H1 (cell line): Measurements from ENCODE around the gene ENTPD6. TPM values are rescaled to one million over a fixed set of nuclear protein-coding genes. Genes with fewer than 3 reads are reported as not detected.

ENCODE experiments used
- CTCF ChIA-PET: fragments of 300-600 bp; sonication (Branson Sonifier 250); formaldehyde crosslinking; loops from one replicate; lab custom pipeline; 2021; ENCODE audit not compliant: partially characterized antibody; lab: Charles Lee
- POLR2A ChIA-PET: fragments of 300-600 bp; sonication (Branson Sonifier 250); formaldehyde crosslinking; loops from one replicate; lab custom pipeline; 2021; ENCODE audit warnings: inconsistent platforms; ENCODE audit not compliant: partially characterized antibody; lab: Charles Lee
- DNase-seq, 2 experiments: peaks; one replicate each; pipeline versions ENCODE4 v3.0.0 to v3.0.0-alpha.2; 2010 to 2022; ENCODE audit warnings: low spot score in 2 of 2, low read depth in 1 of 2, mixed read lengths in 1 of 2
- FAIRE-seq: peaks from 2 replicates; lab custom pipeline; 2011; peaks lifted over from hg19 to GRCh38; lab: Jason Lieb, UNC
- H2AFZ ChIP-seq: 2 replicates; pipeline ENCODE4 v1.8.1; 2012; ENCODE audit warnings: low read length, inconsistent platforms
- H2AK5ac ChIP-seq: 2 replicates; pipeline ENCODE4 v1.6.1; 2013; ENCODE audit warnings: low read depth, low read length
- H2BK120ac ChIP-seq: replicated peaks from 2 replicates; pipeline ENCODE3; 2013; ENCODE audit warnings: low read depth, low read length, inconsistent platforms
- H2BK12ac ChIP-seq: 2 replicates; pipeline ENCODE4 v1.6.1; 2013; ENCODE audit warnings: low read depth, low read length
- H2BK15ac ChIP-seq: 2 replicates; pipeline ENCODE4 v1.6.1; 2013; ENCODE audit warnings: low read length
- H2BK20ac ChIP-seq: 2 replicates; pipeline ENCODE4 v1.6.1; 2013; ENCODE audit warnings: low read length
- H2BK5ac ChIP-seq: 2 replicates; pipeline ENCODE4 v1.6.1; 2013; ENCODE audit warnings: low read depth, low read length
- H3K14ac ChIP-seq: 2 replicates; pipeline ENCODE4 v1.6.1; 2013; ENCODE audit warnings: inconsistent platforms; ENCODE audit not compliant: insufficient read length
- H3K18ac ChIP-seq: 2 replicates; pipeline ENCODE4 v1.6.1; 2013; ENCODE audit warnings: low read length; ENCODE audit errors: extremely low read depth
- H3K23ac ChIP-seq: 2 replicates; pipeline ENCODE4 v1.6.1; 2013; ENCODE audit warnings: inconsistent platforms; ENCODE audit not compliant: insufficient read length
- H3K23me2 ChIP-seq: 2 replicates; pipeline ENCODE4 v1.6.1; 2013; ENCODE audit warnings: low read depth, low read length
- H3K27ac ChIP-seq: 2 replicates; pipeline ENCODE4 v1.6.1; 2011; ENCODE audit warnings: low read depth, low read length, inconsistent platforms
- H3K27me3 ChIP-seq, 4 experiments: replicated peaks in 1 of 4; 1 replicate in 1 of 4; 2 replicates in 3 of 4; pipeline versions ENCODE4 v1.6.1 to v1.8.1; 2011 to 2013; ENCODE audit warnings: low read length in 3 of 4, mild to moderate bottlenecking in 3 of 4, inconsistent platforms in 2 of 4, mixed read lengths in 2 of 4, moderate library complexity in 1 of 4; ENCODE audit not compliant: control insufficient read depth in 3 of 4, insufficient read depth in 3 of 4; ENCODE audit errors: extremely low read depth in 1 of 4
- H3K36me3 ChIP-seq, 4 experiments: 2 replicates each; pipeline versions ENCODE4 v1.6.1 to v1.8.1; 2011 to 2013; ENCODE audit warnings: mild to moderate bottlenecking in 4 of 4, low read length in 3 of 4, moderate library complexity in 2 of 4, control low read depth in 1 of 4, inconsistent platforms in 1 of 4; ENCODE audit not compliant: insufficient read depth in 4 of 4, control insufficient read depth in 2 of 4
- H3K4ac ChIP-seq: replicated peaks from 2 replicates; pipeline ENCODE3; 2013; ENCODE audit warnings: low read length, low read depth, mixed read lengths, inconsistent platforms; ENCODE audit not compliant: insufficient read length
- H3K4me1 ChIP-seq, 4 experiments: replicated peaks in 1 of 4; 1 replicate in 1 of 4; 2 replicates in 3 of 4; pipeline versions ENCODE4 v1.6.1 to v1.8.1; 2011 to 2013; ENCODE audit warnings: low read length in 3 of 4, inconsistent platforms in 2 of 4, mixed read lengths in 1 of 4; ENCODE audit not compliant: insufficient read depth in 4 of 4, control insufficient read depth in 3 of 4
- H3K4me2 ChIP-seq, 2 experiments: 2 replicates each; pipeline versions ENCODE4 v1.6.1 to v1.8.1; 2011 to 2013; ENCODE audit warnings: low read depth in 2 of 2, low read length in 2 of 2, control low read depth in 1 of 2, inconsistent platforms in 1 of 2, mild to moderate bottlenecking in 1 of 2; ENCODE audit not compliant: insufficient read depth in 1 of 2
- H3K4me3 ChIP-seq, 4 experiments: fragments of 200-600, 300-600 bp in 1 of 4; sonication (generic), shearing (Covaris generic), sonication (Bioruptor Twin) in 1 of 4; 2 replicates each; pipeline versions ENCODE4 v1.5.1 to v1.8.1; 2011 to 2016; ENCODE audit warnings: low read length in 4 of 4, low read depth in 3 of 4, control low read depth in 2 of 4, inconsistent platforms in 2 of 4, mild to moderate bottlenecking in 2 of 4, mixed read lengths in 1 of 4, moderate library complexity in 1 of 4; ENCODE audit not compliant: insufficient read depth in 2 of 4; ENCODE audit errors: extremely low read depth in 1 of 4
- H3K56ac ChIP-seq: replicated peaks from 2 replicates; pipeline ENCODE3; 2013; ENCODE audit warnings: low read depth, mild to moderate bottlenecking, mixed read lengths, low read length, inconsistent platforms; ENCODE audit not compliant: insufficient read length
- H3K79me1 ChIP-seq: 2 replicates; pipeline ENCODE4 v1.6.1; 2013; ENCODE audit warnings: low read depth, low read length, control low read depth
- H3K79me2 ChIP-seq, 2 experiments: 2 replicates each; pipeline versions ENCODE4 v1.6.1 to v1.8.1; 2012 to 2013; ENCODE audit warnings: low read length in 2 of 2, mild to moderate bottlenecking in 2 of 2, inconsistent platforms in 1 of 2; ENCODE audit not compliant: insufficient read depth in 2 of 2, control insufficient read depth in 1 of 2
- H3K9ac ChIP-seq, 4 experiments: replicated peaks in 1 of 4; 1 replicate in 1 of 4; 2 replicates in 3 of 4; pipeline versions ENCODE4 v1.6.1 to v1.8.1; 2011 to 2013; ENCODE audit warnings: low read depth in 3 of 4, low read length in 3 of 4, control low read depth in 2 of 4, mild to moderate bottlenecking in 2 of 4, moderate library complexity in 2 of 4, inconsistent platforms in 1 of 4; ENCODE audit errors: extremely low read depth in 1 of 4
- H3K9me3 ChIP-seq, 2 experiments: 2 replicates each; pipeline versions ENCODE4 v1.6.1 to v1.8.1; 2012 to 2013; ENCODE audit warnings: mild to moderate bottlenecking in 2 of 2, moderate library complexity in 2 of 2, control low read depth in 1 of 2, inconsistent platforms in 1 of 2, low read depth in 1 of 2, low read length in 1 of 2, mixed read lengths in 1 of 2; ENCODE audit not compliant: insufficient read depth in 2 of 2
- H4K20me1 ChIP-seq, 2 experiments: replicated peaks in 1 of 2; 2 replicates each; pipeline versions ENCODE3 to v1.8.1; 2011 to 2013; ENCODE audit warnings: inconsistent platforms in 2 of 2, low read length in 2 of 2, mild to moderate bottlenecking in 1 of 2; ENCODE audit not compliant: insufficient read depth in 2 of 2, control insufficient read depth in 1 of 2
- H4K5ac ChIP-seq: 2 replicates; pipeline ENCODE4 v1.6.1; 2013; ENCODE audit warnings: low read length, low read depth, mixed read lengths, inconsistent platforms; ENCODE audit not compliant: insufficient read length
- H4K8ac ChIP-seq: 2 replicates; pipeline ENCODE4 v1.8.0; 2013; ENCODE audit warnings: mild to moderate bottlenecking, moderate library complexity, low read length, inconsistent platforms; ENCODE audit not compliant: insufficient read depth; ENCODE audit errors: extremely low read depth
- H4K91ac ChIP-seq: replicated peaks from 2 replicates; pipeline ENCODE3; 2013; ENCODE audit warnings: low read length, mixed read lengths, inconsistent platforms; ENCODE audit not compliant: insufficient read length
- ATF2 ChIP-seq: IDR thresholded peaks from 2 replicates; pipeline ENCODE4 v1.6.1; 2012; ENCODE audit warnings: low read length, inconsistent platforms
- BRCA1 ChIP-seq: IDR thresholded peaks from 2 replicates; pipeline ENCODE4 v1.6.1; 2012; ENCODE audit warnings: low read depth, low read length, improper control_type of control experiment
- CTBP2 ChIP-seq: IDR thresholded peaks from 2 replicates; pipeline ENCODE4 v1.7.0; 2011; ENCODE audit warnings: borderline replicate concordance, mild to moderate bottlenecking, moderate library complexity, mixed read lengths, low read length; ENCODE audit not compliant: insufficient read depth, insufficient read length
- KDM5A ChIP-seq: fragments of 200-600 bp; IDR thresholded peaks from 2 replicates; pipeline ENCODE4 v1.7.1; 2012; ENCODE audit warnings: mild to moderate bottlenecking, low read length, inconsistent platforms, mixed read lengths
- NRF1 ChIP-seq: IDR thresholded peaks from 2 replicates; pipeline ENCODE4 v1.6.1; 2011; ENCODE audit warnings: mild to moderate bottlenecking, low read depth, low read length, improper control_type of control experiment
- POLR2A ChIP-seq, 2 experiments: IDR thresholded peaks; 1 replicate in 1 of 2; 2 replicates in 1 of 2; pipeline ENCODE4 v1.6.1; 2011; ENCODE audit warnings: low read depth in 2 of 2, low read length in 2 of 2, mild to moderate bottlenecking in 2 of 2; ENCODE audit errors: control extremely low read depth in 1 of 2
- SIN3A ChIP-seq, 2 experiments: IDR thresholded peaks in 1 of 2; conservative IDR thresholded peaks in 1 of 2; 2 replicates each; pipeline ENCODE4 v1.6.1; 2011 to 2012; ENCODE audit warnings: low read length in 2 of 2, improper control_type of control experiment in 1 of 2, low read depth in 1 of 2, mild to moderate bottlenecking in 1 of 2
- ZNF274 ChIP-seq: IDR thresholded peaks from 2 replicates; pipeline ENCODE4 v1.7.0; 2012; ENCODE audit warnings: low read length, borderline replicate concordance; ENCODE audit errors: extremely low read depth
- WGBS, 2 experiments: shearing (Covaris generic) in 1 of 2; methylation state at CpG; one replicate each; pipeline versions ENCODE4 v1.1.6 to v1.1.7; 2013 to 2015; ENCODE audit warnings: low lambda C conversion rate in 2 of 2, mixed read lengths in 2 of 2, inconsistent platforms in 1 of 2, low coverage in 1 of 2, missing lambda C conversion rate in 1 of 2; ENCODE audit not compliant: insufficient replicate concordance in 2 of 2, insufficient coverage in 1 of 2, insufficient read length in 1 of 2; ENCODE audit errors: extremely low coverage in 1 of 2, missing lambda C conversion rate in 1 of 2; 5-methylcytosine and 5-hydroxymethylcytosine counted together
- polyA plus RNA-seq, 7 experiments: library from polyadenylated mRNA; depleted of rRNA in 3 of 7; stranded (reverse) in 5 of 7; unstranded in 2 of 7; fragments of >200 nt in 5 of 7; fragments of 200-250 nt in 2 of 7; gene quantifications; 1 replicate in 5 of 7; 2 replicates in 1 of 7; 4 replicates in 1 of 7; pipeline versions ENCODE4 v1.2.1 to v1.2.3, GENCODE V29; 2011 to 2013; ENCODE audit warnings: missing spikeins in 2 of 7, mixed read lengths in 2 of 7
- total RNA-seq: library from RNA; stranded (reverse); fragmentation: NEBNext Ultra II Directional; extraction: Animal tissue kit (Norgen Biotek cat#: 25700); gene quantifications from 2 replicates; pipeline ENCODE4 v1.2.1, GENCODE V29; 2021

Gene ENTPD6
- total and polyA plus RNA-seq, 2 of the 8 experiments (the other 6 are each of a cell fraction or from before 2014, with no cell fraction given) = 47.8 to 57.3 TPM

GRCh38 chr20:25203089-25203488 lies 7.6 kb downstream of the ENTPD6 start:
- H3K9ac ChIP-seq = no peak overlapping the region
- H2BK12ac ChIP-seq = no peak overlapping the region
- H4K91ac ChIP-seq = no peak overlapping the region
- H3K9me3 ChIP-seq = no peaks in the 10 kb centered on the region
- no peak overlapping the region for H3K4me2 ChIP-seq
- no peak overlapping the region for H3K18ac ChIP-seq
- H3K36me3 ChIP-seq = no peaks in the 10 kb centered on the region
- 65% methylated on average over 2 of the region's 2 CpGs; no CpG with 5 or more reads in 1 of the 2 experiments for WGBS, 2 experiments
- H3K23me2 ChIP-seq = 0 out of 2 replicates have a peak, but pooled peaks cover 2% of the 10 kb centered on the region
- H3K4ac ChIP-seq = no peak overlapping the region
- H3K27ac ChIP-seq = no peak overlapping the region
- DNase-seq = no peak
- H2BK20ac ChIP-seq = no peak overlapping the region
- H3K27me3 ChIP-seq = no peaks in the 10 kb centered on the region; a peak in 1 of 7 replicates
- no peak overlapping the region for H4K5ac ChIP-seq
- H3K14ac ChIP-seq = no peak overlapping the region
- no peak overlapping the region for H2BK120ac ChIP-seq
- H2AK5ac ChIP-seq = no peak overlapping the region
- H3K4me3 ChIP-seq = no peak overlapping the region
- no peak for FAIRE-seq
- H3K79me2 ChIP-seq = peaks cover 0 to 6% of the 10 kb centered on the region in 2 experiments; a peak in 2 of 4 replicates
- no peak overlapping the region for H2BK5ac ChIP-seq
- ChIA-PET CTCF (interaction anchor here (0.8 to 1.8 kb wide), 9 partner anchors 8 to 207 kb away, joined by 3 to 5 read pairs (median 3); partner anchors contain the start of genes ENTPD6 and PYGB), POLR2A (interaction anchor here (0.8 to 1.0 kb wide), 2 partner anchors 44 to 52 kb away, joined by 3 read pairs; no protein-coding TSS in a partner anchor)
- H3K4me1 ChIP-seq = peaks cover 7 to 17% (median 14%) of the 10 kb centered on the region in 4 experiments
- H4K8ac ChIP-seq = no peak overlapping the region
- H2AFZ ChIP-seq = no peak overlapping the region
- H2BK15ac ChIP-seq = no peak overlapping the region
- no peak overlapping the region for H3K56ac ChIP-seq
- H3K79me1 ChIP-seq = peaks cover 11% of the 10 kb centered on the region
- H4K20me1 ChIP-seq = peaks cover 2 to 8% of the 10 kb centered on the region in 2 experiments
- no peak overlapping the region for H3K23ac ChIP-seq
- no peak for TF ChIP-seq ATF2
- TF ChIP-seq NRF1 = no peak
- TF ChIP-seq KDM5A = no peak
- no peak for TF ChIP-seq CTBP2
- no peak for TF ChIP-seq ZNF274
- TF ChIP-seq BRCA1 = no peak
- no peak for TF ChIP-seq POLR2A (IDR thresholded peaks at IDR 0.05; ENCODE audit: control extremely low read depth in 1 of 2, low read depth in 2 of 2, low read length in 2 of 2)
- no peak for TF ChIP-seq SIN3A (conservative IDR thresholded peaks at IDR 0.05 in 1 of 2, IDR thresholded peaks at IDR 0.05 in 1 of 2; ENCODE audit: low read depth in 1 of 2, low read length in 2 of 2)
